GM18505 (cell line): ENCODE data around the gene TNRC6C.
A peak's percentile ranks its signal among the peaks of the same experiment; 100 is the strongest.

Source experiments
- ATAC-seq: cut with Tn5 transposase; IDR thresholded peaks from one replicate; pipeline ENCODE4 v1.9.1; 2021; ENCODE audit not compliant: unreplicated experiment
- POLR2A ChIP-seq: IDR thresholded peaks from 4 replicates; pipeline ENCODE4 v1.6.1; 2011; ENCODE audit warnings: borderline replicate concordance; ENCODE audit not compliant: insufficient read depth, insufficient read length; ENCODE audit errors: extremely low read depth

Gene TNRC6C

DNA sequence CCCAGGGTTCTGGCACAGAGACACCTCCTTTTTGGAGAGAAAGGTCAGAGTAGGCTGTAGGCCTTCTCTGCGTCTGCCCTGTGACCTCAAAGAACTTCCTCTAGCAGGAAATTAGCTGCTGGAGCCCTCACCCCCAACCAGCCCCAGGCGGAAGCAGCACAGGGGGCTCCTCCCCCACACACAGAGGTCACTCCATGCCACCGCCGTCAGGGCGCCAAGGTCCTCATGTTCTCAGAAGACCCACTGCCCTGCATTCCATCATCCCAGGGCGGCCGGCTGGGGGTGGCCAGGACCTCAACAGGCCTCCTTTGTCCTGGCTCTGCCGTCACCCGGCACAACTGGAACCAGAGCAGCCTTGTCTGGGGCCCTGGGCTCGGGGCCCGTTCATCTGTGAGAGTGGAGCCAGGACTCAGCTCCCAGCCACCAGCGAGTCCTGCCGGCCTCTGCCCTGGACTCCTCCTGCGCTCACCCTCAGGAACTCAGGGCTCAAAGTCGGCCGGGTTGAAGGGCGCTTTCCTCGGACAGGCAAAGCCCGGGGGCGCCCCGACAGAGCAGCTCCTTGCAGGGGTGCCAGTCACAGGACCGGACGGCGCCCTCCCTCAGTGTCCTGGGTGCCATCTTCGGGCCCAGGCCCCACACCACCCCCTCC, 168.9 kb downstream of the TNRC6C start:
- peak; percentile 64 for TF ChIP-seq POLR2A
- ATAC-seq: no peak

DNA sequence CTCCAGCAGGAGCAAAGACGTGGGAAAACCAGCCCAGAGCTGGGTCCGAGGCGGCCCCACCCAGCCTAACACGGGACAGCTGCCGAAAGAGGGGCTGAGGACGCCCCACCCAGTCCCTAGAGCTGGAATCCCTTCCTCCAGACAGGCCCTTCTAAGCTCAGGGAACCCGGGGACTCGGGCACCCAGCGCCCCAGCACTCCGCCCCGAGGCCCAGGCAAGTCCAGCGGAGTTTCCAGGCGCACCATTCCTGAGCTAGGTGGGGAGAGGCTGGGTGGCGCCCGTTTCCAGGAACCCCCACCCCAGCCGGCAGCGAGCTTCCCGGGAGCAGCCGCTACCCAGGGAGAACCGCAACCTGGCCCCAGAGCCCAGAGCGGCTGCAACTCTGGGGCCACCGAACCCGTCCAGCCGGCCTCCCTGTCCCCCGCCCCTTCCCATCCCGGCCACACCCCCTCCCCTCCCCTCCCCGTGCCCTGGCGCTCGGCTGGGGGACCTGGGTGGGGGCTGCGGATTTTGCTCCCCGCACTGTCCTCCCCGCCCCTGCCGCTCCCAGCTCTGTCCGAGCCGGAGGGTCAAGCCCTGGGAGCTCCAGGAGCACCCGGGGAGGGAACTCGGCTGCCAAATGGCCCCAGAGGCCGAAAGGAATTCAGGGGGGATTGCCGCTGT, 169.5 kb downstream of the TNRC6C start:
- no peak for ATAC-seq
- TF ChIP-seq POLR2A: no peak

DNA sequence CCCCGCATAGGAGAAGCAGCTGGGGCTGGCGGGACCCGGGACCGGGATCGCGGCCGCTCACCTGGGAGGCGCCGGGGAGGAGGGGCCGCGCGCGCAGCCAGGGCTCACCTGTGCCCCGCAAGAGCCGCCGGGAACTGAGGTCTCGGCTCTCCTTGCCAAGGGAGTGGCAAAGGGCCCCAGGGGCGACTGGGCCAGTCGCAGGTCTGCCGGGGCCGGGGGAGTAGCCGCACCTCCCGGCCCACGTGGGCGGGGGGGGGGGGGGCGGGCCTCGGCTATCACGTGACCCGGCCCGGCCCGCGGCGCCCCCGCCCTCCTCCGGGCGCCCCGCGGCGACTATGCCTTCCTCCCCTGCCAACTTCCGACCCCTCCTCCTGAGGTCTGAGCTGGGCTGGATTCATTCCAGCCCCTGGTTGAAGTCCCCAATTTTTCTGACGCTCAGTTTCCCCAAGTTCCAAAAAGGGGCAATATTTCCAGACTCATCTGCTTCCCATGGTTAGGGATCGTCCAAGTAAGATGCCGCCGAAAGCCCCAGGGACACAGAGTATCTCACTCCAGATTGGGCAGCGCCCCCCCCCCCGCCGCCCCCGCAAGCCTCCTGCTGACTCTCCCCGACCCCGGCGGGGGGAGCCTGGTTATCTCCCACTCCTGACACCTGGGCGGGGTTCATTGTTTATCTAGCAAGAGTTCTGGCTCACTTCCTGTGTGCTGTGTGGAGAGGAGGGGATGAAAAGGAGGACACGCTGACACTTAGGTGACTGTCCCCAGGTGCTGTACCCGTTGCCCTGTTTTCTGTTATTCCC, 170.2 kb downstream of the TNRC6C start, which contains the start of gene TMC6:
TSS of gene TMC6 (minus strand) at position 205 of the 800 bp plus-strand sequence. CDS start 1,923 bp downstream, outside the sequence.
- peak; percentile 21 for ATAC-seq
- TF ChIP-seq POLR2A: peak; percentile 84

GRCh38 chr17:78129351-78130089, 171.0 kb downstream of the TNRC6C start:
- ATAC-seq: no peak
- TF ChIP-seq POLR2A: peak; percentile 11

- no peak for ATAC-seq
- TF ChIP-seq POLR2A: no peak
These were observed 171.6 kb downstream of the TNRC6C start for GRCh38 chr17:78130090-78130436.

DNA sequence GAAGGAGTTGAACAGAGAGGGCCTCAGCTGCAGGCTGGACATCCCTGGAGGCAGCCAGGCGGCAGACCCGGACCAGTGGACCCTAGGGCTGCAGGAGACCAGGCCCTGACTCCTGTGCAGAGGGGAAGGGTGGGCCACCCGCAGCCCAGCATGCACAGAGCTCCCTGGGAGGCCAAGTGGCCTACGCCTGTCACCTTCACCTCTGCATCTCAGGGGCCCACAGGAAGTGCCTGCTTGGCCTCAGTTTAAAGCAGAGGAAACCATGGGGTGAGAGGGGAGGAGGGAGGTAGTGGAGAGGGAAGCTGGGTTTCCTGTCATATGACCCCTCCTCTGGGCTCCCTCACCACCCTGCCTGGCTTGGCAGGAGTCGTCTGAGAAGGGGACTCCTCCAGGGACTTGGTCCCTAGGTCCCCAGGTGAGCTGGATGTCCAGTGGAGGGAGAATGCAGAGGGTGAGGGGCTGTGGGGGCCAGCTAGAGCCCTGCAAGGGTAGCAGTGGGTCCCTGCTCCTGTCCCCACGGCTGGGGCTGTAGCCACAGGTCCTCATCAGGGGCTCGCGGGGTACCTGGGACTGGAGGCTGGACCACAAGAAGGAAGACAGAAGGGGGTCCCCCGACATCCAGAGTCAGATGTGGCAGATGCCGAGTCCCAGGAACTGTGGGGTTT, 172.1 kb downstream of the TNRC6C start, which contains the start of gene TMC8:
TSS of gene TMC8 (plus strand) at position 335 of the 665 bp plus-strand sequence. CDS start 818 bp downstream, outside the sequence.
- no peak for ATAC-seq
- peak; percentile 90 for TF ChIP-seq POLR2A

DNA sequence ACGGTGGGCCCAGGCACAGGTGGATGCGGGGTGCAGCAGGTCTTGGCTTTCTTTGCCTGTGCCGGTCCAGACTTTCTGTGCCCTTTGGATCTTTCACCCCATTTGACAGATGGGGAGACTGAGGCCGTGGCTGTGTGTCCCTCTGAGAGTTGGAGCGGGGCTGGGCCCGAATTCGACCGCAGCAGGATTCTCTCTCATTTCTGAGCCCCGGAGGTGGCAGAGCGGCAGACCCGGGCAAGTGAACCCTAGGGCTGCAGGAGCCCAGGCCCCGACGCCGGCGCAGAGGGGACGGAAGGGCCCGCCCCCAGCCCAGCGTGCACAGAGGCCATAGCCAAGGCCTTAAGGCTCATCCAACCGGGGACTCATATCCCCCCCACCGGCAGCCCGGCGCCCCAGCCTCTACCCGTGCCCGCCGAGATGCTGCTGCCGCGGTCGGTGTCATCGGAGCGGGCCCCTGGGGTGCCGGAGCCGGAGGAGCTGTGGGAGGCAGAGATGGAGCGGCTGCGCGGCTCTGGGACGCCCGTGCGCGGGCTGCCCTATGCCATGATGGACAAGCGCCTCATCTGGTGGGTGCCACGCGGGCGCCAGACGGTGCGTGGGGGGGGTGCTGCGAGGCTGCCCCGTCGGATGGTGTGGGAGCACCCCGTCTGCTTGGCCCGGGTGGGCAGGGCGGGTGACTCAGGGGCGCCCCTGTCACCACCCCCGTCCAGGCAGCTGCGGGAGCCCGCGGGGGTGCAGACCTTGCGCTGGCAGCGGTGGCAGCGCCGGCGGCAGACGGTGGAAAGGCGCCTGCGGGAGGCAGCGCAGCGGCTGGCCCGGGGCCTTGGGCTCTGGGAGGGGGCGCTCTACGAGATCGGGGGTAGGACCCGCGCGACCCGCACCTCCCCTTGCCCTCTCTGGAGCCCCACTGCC, 172.9 kb downstream of the TNRC6C start:
- ATAC-seq: no peak
- no peak for TF ChIP-seq POLR2A

DNA sequence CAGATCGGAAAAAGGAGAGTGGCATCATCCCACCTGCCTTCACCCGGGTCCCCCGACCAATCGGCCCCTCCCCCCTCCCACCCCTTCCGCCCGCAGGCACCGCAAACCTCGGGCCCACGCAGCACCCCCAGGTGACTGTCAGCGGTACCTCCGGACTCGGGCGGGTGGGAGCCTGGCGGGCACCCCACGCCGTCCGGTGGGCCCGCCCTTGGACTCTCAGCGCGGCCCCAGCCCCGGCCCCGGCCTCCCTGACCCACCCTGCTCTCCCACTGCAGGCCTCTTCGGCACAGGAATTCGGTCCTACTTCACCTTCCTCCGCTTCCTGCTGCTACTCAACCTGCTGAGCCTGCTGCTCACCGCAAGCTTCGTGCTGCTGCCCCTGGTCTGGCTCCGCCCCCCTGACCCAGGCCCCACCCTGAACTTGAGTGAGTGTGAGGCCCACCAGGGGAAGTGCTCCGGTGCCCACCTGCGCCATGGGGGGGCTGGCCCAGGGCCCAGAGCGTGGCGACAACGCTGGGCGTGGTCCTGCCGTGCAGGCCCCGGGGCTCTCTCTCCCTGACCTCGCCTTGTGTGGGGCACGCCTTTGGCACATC, 173.7 kb downstream of the TNRC6C start:
- peak; percentile 77 for TF ChIP-seq POLR2A
- peak; percentile 19 for ATAC-seq

GRCh38 chr17:78132767-78133178, 174.3 kb downstream of the TNRC6C start:
- no peak for ATAC-seq
- no peak for TF ChIP-seq POLR2A

GRCh38 chr17:78133179-78133951, 174.9 kb downstream of the TNRC6C start:
- no peak for ATAC-seq
- no peak for TF ChIP-seq POLR2A
